NCI-H1105 treated with DMSO at 0.1 percent for 48 hours (cell line): Measurements from ENCODE around the gene MAST4.
"Not testable (repeated sequence)": the region's sequence is repeated elsewhere in the genome, so short reads cannot be mapped to it uniquely, and the experiment has no call there.

Experiments
- DNase-seq: peaks from one replicate; lab custom pipeline; 2025; lab: John Stamatoyannopoulos, UW

MAST4 gene

GRCh38 chr5:67127347-67127895, 531.2 kb downstream of the MAST4 start:
- DNase-seq = not testable (repeated sequence)

GRCh38 chr5:67129768-67130167, 533.6 kb downstream of the MAST4 start:
- no peak for DNase-seq

DNA sequence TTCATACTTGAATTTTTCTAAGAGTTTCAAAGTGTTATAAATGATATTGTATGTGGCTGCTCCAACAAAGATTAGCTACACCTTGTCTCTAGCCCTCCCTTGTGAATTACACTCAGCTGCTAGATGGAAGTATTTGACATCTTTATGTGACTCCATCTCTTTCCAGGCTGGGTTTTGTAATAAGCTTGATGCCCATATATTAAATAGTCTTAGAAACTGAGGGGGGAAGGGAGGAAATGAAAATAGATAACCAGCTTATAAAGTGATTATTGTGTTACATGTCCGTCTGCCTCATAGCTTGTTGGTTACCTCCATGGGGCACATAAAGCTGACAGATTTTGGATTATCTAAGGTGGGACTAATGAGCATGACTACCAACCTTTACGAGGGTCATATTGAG, 537.0 kb downstream of the MAST4 start:
- no peak for DNase-seq

DNA sequence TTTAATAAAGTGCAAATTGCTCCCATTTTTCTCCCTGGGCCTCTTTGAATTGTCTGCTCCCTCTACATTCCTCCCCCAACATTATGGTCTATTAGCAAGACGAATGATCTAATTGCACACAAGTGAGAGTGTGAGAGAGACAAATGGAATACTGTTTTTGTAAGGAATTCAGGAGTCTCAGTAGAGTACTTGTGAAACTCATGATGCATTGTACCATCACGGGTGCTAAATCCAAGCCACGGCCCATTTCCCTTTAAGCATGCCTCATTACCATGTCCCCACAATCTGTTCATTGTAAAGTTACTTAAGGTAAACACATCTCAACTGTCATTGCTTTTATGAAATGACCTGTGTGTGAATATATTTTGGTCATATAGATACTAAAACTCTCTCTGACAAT, 537.6 kb downstream of the MAST4 start:
- no peak for DNase-seq

DNA sequence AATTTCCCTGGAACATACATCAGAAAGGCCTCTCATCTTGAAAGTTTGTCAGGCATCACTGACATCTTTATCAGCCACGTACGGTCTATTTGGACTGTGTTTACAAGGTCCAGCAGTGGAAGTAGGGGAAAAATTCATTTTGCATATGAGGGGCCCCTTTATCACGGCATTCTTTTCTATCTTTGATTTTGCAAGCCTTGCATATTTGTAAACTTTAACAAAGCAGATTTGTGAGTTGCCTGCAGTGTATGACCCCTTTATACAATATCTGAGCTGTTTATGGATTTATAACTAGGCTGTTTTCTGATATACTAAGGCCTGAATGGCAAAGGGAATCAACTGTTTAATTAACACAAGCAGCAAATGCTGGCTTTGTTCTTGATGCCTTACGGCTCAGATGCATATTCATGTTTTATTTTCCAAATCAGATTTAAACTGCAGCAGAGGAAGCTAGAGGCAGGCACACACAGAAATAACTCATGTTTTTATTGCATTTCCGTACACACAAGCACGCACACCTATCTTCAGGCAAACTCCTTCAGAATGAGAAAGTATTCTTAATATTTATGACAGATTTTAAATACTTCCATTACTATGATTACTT, 539.3 kb downstream of the MAST4 start:
- DNase-seq = no peak

GRCh38 chr5:67139030-67139429, 542.8 kb downstream of the MAST4 start:
- DNase-seq = no peak

GRCh38 chr5:67140413-67140812, 544.2 kb downstream of the MAST4 start:
- no peak for DNase-seq

DNA sequence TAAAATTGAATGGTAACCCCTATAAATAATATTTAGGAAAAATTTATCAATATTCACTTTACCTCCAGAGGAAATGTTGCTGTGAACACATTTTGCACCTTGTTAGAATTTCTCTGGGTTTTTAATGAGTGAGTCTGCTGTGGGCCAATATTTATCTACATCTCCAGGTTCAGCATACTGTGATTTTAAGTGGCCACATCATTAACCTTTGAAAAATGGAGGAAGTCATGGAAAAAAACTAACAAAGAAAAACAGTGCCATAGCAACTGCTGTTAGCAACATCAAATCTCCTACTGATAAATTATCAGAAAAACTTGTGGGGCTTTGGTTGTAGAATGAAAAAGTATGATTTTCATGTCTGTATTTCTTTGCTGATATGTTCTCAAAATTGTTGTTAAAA, 545.5 kb downstream of the MAST4 start:
- no peak for DNase-seq

GRCh38 chr5:67142816-67143215, 546.6 kb downstream of the MAST4 start:
- no peak for DNase-seq

- DNase-seq = no peak
Measured at GRCh38 chr5:67143549-67143948, 547.4 kb downstream of the MAST4 start.

GRCh38 chr5:67144183-67144639, 548.0 kb downstream of the MAST4 start:
- DNase-seq = no peak

DNA sequence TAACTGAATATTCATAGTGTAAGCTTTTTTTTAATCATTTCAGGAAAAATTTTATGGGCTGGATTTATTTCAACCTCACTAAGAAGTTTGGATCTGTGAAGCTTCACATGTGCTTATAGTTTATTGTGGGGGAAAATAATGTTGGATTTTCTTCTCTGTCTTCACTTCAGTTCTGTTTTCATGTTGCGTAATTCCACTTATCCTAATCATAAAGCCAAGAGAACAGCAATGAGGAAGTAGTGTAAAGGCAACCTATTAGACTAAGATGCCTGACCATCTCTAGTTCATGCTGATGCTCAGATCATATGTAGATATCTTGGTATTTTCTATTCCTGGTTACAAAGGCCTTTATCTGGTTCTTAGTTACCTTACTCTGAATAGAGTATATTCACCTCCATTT, 550.4 kb downstream of the MAST4 start:
- no peak for DNase-seq

DNA sequence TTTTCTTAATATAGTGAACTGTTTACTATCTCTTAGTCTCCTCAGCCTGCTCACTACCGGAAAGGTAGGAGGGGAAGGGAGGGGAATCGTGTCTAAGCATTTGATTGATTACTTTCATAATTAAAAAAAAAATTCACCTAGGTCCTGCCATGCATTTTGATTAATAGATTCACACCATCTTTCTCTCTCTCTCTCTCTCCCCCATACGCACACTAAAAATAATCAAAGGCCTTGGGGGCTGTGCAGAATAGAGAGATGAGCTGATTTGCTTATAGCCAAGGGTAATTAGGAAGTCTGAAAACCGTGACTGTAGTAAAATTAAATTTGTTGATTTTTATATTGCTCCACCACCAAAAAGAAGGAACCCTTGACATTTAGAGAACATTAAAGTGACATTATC, 550.8 kb downstream of the MAST4 start:
- DNase-seq = no peak

GRCh38 chr5:67147760-67148159, 551.6 kb downstream of the MAST4 start:
- DNase-seq = no peak

DNA sequence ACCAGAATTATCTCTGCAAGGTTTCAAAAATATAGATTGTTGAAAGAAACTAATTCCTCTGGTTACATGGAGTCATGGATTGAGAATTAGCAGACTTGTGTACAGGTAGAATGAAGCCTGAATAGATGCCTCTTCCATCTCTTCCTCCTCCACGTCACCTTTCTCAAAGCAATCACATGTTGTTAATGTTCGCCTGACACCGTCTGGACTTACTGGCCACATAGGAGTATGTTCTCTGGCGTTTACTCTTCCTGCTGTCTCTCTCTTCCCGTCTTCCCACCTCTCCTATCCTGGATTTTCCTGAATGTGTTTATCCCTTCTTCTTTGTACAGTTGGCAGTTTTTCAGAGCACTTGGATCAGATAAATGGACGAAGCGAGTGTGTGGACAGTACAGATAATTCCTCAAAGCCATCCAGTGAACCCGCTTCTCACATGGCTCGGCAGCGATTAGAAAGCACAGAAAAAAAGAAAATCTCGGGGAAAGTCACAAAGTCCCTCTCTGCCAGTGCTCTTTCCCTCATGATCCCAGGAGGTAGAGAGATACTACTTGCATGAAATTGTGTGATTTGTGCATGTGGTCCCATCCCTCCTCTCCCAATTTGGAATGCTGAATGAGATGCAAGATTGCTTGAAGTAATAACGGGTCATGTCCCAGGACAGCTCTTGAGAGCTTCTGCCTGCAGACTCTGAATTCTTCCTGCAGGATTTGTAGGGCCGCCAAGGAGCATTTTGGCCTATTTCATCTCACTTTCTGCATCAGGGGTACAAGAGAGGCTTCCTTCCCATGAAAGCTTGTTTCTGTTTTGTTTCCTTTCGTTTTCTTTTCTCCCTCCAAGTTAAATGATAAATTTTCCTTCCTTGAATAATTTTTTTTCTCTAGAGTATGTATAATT, 553.1 kb downstream of the MAST4 start:
- DNase-seq = no peak

DNA sequence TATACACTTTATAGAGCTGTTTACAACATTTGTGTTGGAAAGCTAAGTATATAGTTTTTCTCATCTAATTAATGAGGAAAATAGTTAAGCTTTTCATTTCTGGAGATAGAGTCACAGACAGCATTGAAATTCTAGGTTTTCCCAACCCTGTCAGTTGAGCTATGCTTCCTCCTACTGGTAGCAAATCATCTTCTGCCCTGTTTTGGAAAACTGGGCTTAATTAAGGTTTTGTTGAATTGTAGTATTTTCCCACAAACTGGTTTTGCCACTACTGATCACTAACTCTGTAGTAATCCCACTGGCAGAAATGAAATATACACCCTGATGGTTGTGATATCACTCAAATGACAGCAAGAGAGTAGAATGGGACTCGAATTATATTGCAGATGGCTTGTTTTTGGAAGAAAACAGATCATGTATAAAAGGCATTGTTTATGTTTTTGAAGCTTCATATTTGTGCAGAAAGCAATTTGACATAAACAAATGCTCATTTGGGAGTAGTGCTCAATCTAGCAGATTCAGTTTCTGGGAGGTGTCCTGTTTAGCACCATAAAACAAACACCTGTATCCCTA, 553.8 kb downstream of the MAST4 start:
- peak; percentile 8 for DNase-seq

DNA sequence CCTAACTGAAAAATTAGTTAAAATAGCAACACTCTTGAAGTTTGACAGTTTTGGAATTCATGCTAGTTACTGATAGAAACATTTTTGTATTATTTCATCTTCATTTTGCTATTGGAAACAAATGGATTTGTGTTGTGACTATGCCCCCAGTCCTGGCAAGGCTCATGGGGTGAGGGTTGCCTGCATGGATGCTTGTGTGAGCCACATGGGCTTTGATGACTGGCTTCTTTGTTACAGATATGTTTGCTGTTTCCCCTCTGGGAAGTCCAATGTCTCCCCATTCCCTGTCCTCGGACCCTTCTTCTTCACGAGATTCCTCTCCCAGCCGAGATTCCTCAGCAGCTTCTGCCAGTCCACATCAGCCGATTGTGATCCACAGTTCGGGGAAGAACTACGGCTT, 556.2 kb downstream of the MAST4 start:
- DNase-seq = no peak

DNA sequence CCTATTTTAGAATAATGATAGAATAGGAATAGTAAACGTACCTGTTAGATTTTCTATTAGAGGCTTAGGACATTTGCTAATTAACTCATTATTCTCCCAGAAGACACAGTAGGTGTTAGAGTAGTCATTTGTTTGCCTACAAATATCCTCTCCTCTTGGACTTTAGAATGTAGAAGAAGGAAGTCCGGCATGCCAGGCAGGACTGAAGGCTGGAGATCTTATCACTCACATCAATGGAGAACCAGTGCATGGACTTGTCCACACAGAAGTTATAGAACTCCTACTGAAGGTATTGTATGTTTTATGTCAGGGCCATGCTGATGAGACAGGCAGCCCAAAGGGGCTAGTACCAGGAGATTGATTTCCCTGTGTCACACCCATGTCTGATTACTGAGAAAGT, 557.1 kb downstream of the MAST4 start:
- no peak for DNase-seq

DNA sequence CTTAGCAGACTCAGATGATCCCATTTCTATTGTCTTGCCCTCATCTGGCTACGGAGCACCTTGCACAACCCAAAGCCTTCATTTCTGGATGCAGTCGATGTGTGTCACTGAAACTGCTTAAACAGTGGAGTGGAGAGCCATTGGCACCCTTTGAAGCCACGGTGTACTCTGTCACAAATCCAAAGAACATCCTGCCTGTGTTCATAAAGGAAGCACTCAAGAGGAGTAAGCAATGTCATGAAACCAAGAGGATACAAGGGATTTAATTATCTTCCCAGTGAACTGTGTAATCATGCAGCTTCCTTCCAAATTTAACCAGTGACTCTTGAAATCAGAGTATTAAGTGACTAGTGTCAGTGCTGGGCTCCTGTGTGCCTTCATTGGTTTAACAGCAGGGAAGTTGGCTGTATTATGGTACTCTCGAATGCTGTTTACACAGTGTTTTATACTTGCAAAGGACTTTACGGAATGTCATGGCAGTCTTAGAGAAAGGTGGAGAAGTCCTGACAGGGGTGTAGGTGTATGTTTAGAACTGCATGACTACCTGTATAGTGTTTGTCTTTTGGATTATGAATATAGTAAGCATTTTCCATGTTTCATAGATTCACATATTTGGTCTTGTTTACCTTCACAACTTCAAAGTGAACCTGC, 558.5 kb downstream of the MAST4 start:
- DNase-seq = no peak

GRCh38 chr5:67156976-67157583, 560.9 kb downstream of the MAST4 start:
- DNase-seq = peak; percentile 24

GRCh38 chr5:67160272-67160671, 564.1 kb downstream of the MAST4 start:
- no peak for DNase-seq

DNA sequence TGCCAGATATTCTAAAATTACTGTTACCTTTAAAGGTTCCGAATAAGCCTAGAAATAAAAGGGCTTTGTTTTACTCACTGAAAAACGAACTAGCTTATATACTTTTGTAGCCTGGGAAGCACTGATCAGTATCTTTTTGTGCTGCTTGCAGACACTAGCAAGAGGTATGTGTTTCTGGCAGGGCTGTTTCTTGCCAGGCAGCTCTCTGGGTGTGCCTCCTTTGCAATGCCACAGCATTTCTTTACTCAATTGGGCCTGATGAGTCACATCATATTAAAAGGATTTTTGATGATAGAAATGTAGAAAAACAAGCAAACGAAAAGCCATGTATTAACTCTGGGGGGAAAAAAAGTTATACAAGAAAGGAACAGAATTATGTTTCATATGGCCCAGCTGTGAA, 564.8 kb downstream of the MAST4 start:
- DNase-seq = no peak
